Activated CD4-positive, alpha-beta T cell treated with anti-CD3 and anti-CD28 coated beads for 48 hours (primary cell): ENCODE measurements around the gene ACOT9.
"Not testable (repeated sequence)": the region's sequence is repeated elsewhere in the genome, so short reads cannot be mapped to it uniquely, and the experiment has no call there.

Experiments used
- DNase-seq: peaks from one replicate; pipeline ENCODE4 v3.0.0-alpha.2; 2020

Gene ACOT9, protein sequence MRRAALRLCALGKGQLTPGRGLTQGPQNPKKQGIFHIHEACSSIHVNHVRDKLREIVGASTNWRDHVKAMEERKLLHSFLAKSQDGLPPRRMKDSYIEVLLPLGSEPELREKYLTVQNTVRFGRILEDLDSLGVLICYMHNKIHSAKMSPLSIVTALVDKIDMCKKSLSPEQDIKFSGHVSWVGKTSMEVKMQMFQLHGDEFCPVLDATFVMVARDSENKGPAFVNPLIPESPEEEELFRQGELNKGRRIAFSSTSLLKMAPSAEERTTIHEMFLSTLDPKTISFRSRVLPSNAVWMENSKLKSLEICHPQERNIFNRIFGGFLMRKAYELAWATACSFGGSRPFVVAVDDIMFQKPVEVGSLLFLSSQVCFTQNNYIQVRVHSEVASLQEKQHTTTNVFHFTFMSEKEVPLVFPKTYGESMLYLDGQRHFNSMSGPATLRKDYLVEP

GRCh38 chrX:23742697-23743622 is at the start of gene ACOT9:
TSS of gene ACOT9 (minus strand) at chrX:23743276. CDS start at chrX:23743144, 132 bp downstream.
- DNase-seq = peak; percentile 79

- DNase-seq = no peak
Observed at GRCh38 chrX:23790155-23790497, 47.0 kb upstream of the ACOT9 start.

- DNase-seq = no peak
Observed at GRCh38 chrX:23789386-23790154, 46.5 kb upstream of the ACOT9 start.

GRCh38 chrX:23788946-23789345 is 45.9 kb upstream of the ACOT9 start:
- no peak for DNase-seq

DNA sequence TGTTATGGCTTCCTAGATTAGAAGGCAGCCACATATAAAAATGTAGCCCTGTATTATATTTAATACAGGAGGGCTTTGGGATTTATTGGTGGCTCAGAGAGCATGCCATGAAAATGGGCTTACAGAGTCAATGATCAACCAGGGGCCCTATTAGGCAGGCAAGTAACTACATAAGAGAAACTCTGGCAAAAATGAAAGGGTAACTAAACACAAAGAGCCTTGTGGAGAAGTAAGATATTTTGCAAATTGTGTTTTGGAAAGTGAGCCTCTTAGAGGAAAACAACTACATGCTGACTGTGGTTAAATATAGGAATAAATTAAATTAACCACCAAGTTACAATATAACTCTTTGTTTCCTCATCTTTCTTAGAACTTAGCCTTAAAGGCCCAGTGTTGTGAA is 45.4 kb upstream of the ACOT9 start:
- DNase-seq = no peak

DNA sequence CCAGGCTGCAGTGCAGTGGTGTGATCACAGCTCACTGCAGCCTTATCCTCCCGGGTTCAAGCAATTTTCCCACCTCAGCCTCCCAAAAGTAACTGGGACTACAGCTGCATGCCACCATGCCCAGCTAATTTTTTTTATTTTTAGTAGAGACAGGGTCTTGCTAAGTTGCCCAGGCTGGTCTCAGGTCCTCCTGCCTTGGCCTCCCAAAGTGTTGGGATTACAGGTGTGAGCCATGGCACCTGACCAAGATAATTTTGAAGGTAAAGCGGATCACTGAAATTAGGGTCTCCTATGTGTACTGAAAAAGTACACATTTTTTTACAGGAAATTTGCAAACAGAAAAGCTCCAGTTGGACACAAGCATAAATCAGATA is 44.7 kb upstream of the ACOT9 start:
- DNase-seq = no peak

DNA sequence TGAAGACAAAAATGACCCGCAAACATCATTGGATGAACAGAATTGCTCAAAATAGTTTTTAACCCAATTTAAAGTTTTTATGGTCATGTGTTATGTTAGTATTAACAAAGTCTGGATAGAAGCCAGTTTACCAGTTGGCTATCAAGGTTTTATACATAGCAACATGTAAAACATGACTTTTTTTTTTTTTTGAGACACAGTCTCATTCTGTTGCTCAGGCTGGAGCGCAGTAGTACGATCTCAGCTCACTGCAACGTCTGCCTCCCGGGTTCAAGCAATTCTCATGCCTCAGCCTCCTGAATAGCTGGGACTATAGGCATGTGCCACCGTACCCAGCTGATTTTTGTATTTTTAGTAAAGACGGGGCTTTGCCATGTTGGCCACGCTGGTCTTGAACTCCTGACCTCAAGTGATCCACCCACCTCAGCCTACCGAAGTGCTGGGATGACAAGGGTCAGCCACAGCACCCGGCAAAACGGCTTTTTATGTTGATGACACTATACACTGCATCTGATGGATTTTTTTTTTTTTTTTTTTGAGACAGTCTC is 43.3 kb upstream of the ACOT9 start:
- DNase-seq = no peak

- DNase-seq = no peak
Observed at GRCh38 chrX:23785580-23785979, 42.5 kb upstream of the ACOT9 start.

DNA sequence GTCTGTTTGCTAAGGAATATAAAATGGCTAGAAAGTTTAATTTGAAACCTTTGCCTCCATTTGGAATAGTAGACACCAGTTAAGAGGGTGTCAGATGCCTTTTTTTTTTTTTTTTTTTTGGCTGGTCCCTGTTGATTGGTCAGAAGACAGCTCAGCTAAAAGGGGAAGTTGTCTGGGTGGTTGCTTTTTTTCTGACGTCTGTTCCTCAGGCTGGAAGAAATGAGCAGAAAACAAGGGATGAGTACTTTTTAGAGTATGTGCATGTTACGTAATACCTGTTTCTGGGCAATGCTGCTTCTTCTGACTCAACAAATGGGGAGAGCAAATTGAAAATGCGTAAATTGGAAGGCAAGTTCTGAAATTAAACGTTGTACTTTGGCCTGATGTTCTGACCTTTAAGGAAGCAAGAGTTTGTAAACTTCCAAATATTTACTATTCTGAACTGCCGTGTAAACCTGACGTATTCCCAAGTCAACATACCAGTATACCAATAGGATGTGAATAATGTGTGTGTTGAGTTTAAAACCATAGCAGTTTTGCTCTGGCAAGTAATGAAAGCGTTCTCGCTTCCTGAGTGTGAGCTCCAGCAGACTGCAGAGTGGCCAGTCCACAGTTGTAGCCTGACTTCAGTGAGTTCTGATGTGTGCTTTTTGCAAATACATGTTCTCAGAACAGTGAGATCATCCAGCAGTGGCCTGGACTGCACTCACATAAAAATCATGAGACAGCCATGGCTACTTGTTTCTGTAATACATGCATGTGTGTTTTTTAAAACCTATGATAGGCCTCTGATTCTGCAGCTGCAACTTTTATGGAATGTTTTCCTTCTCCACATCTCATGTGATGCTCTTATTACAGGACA is 41.6 kb upstream of the ACOT9 start:
- DNase-seq = no peak

GRCh38 chrX:23783589-23784469 is 40.8 kb upstream of the ACOT9 start:
- DNase-seq = peak; percentile 9

DNA sequence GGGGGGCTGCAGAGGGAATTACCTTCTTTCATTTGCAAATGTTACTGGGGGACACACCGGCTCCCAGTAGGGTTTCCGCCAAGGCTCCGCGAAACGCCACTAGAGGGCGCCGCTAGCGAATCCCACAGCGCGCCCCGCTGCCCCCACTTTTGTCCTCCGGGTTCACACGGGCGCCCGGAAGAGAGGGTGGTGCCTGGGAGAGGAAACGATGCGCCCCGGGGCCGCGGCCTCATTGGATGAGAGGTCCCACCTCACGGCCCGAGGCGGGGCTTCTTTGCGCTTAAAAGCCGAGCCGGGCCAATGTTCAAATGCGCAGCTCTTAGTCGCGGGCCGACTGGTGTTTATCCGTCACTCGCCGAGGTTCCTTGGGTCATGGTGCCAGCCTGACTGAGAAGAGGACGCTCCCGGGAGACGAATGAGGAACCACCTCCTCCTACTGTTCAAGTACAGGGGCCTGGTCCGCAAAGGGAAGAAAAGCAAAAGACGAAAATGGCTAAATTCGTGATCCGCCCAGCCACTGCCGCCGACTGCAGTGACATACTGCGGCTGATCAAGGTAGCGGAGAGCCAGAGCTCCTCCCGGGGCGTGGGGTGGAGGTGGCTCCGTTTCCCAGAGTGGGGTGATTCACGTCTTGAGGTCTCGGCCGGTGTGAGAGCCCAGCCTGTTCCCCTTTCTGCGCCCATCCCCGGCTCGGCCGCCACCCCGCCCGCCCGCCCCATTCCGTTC is 40.0 kb upstream of the ACOT9 start, which contains the start of gene SAT1:
TSS of gene SAT1 (plus strand) at position 311 of the 726 bp plus-strand sequence. CDS start at position 490, 179 bp downstream.
- peak; percentile 96 for DNase-seq

GRCh38 chrX:23782455-23782854 is 39.4 kb upstream of the ACOT9 start:
- DNase-seq = no peak

DNA sequence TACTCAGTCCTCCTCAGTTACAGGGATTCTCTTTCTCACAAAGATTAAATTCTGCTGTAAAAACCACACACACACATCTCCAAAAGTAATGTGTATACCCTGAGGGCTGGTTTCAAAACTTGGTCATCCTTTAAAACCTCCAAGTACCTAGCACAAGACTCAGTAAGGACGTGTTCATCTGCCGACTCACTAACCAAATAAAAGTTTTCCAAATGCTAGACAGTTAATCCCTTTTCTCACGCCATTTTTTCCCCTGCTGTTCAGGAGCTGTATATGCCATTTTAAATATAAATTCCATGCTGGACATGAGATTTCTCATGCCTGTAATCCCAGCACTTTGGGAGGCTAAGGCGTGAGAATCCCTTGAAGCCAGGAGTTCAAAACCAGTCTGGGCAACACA is 35.9 kb upstream of the ACOT9 start:
- no peak for DNase-seq

GRCh38 chrX:23776363-23776762 is 33.3 kb upstream of the ACOT9 start:
- no peak for DNase-seq

DNA sequence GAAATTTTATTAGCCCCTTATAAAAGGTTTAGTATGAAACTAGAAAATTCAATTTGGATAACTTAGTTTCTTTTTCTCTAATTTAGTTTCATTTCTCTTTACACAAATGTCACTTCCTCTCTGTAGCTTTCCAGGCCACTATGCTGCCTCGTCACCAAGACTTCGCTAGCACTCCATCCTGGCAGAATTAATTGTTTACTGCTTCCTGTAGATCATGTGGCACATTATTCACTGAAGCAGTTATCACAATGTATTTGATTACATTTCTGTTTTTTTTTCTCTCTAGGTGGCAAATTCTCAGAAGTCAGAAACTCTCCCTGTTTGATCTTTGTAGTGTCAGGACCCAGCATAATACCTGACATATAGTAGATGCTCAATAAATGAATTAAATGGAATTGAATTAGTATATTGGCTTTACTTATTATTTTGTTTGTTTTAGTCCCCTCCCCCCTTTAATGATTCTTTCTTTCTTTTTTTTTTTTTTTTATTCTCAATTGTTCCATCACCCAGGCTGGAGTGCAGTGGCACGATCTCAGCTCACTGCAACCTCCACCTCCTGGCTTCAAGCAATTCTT is 30.6 kb upstream of the ACOT9 start:
- peak; percentile 32 for DNase-seq

DNA sequence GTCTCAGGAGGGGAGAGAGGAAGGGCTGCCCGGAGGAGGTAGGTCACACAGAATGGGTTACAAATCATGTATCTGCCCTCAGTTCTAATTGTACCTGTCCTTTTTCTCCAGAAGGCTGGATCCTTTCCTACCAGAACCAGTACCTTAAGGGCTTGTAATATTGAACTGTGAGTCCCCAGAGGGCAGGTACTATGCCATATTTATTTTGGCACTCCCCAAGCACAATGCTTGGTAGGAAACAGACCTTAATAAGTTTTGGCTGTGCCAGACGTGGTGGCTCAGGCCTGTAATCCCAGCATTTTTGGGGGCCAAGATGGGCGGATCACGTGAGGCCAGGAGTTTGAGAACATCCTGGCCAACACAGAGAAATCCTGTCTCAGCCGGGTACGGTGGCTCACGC is 28.0 kb upstream of the ACOT9 start:
- DNase-seq = not testable (repeated sequence)

DNA sequence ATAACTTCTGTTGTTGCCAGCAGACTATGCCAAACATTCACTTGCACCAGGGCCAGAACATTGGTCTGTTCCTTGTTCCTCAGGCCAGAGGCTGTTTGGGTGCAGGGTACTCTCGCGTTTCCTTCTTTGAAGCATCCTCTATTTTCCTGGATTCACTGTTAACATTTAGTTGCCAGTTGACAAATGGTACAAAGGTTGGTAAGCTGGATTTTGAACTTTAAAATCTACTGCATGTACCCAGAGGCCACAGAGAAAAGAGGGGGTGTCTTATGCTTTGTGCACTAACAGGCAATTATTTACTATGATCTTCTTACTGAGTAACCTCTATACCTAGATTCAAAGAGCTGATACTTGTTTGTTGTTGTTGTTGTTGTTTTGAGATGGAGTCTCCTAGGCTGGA is 27.1 kb upstream of the ACOT9 start:
- DNase-seq = no peak

DNA sequence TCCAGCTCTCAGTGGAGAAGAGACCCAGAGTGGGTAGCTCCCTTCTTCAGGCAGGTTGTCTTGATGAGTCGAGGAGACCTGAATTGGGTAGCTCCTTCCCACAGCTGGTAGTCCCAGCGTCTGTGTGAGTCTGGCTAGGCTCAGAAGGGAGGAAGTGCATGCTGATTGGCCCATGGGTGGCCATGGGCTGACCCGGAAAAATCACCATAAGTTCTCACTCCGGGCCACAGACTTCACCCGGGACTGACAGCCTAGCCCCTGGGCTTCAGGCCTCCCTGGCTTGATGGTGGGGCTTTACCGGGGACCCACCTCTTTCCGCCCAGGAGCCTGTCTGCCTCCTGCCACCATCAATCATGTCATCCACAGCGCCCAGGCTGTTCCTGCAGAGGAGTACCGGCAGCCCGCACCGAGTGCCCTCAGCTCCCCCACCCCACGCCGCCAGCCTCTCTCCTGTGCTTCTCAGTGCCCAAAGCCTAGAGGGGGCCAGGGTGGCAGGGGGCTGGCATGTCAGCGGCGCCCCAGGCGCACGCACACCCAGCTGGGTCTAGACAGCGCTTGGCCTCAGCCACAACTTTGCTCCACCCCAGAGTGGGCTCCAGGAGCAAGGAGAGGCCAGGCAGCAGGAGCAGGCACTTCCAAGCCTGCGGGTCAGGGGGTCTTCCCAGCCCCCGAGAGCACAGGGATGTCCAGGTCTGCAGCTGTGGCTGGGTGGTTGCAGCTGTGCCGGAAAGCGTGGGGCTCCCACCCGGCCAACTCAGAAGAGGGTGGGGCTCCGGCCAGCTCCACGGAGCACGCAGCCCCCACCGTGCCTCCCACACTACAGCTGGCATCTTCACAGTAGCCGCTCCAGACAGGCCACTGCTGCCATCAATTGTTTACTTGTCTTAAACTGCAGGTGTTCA is 23.8 kb upstream of the ACOT9 start:
- DNase-seq = no peak
